Activated CD4-positive, CD25-positive, alpha-beta regulatory T cell treated with anti-CD3 and anti-CD28 coated beads, Interleukin-2, amount 50 U/mL, for 72 hours (primary cell): ENCODE results near the gene FER.
"Not testable (repeated sequence)": the region's sequence is repeated elsewhere in the genome, so short reads cannot be mapped to it uniquely, and the experiment has no call there.

Source experiments
- DNase-seq: peaks from one replicate; pipeline ENCODE4 v3.0.0; 2021

The FER gene

GRCh38 chr5:108899244-108899643 is 151.5 kb downstream of the FER start:
- DNase-seq, result not testable (repeated sequence)

- DNase-seq, result no peak
These were observed 153.0 kb downstream of the FER start for GRCh38 chr5:108900668-108901067.

- DNase-seq, result no peak
These were observed 158.1 kb downstream of the FER start for GRCh38 chr5:108905805-108906204.

- DNase-seq, result no peak
These were observed 162.9 kb downstream of the FER start for GRCh38 chr5:108910627-108911026.

- DNase-seq, result no peak
These were observed 163.4 kb downstream of the FER start for GRCh38 chr5:108911055-108911454.

GRCh38 chr5:108917596-108917995 is 169.9 kb downstream of the FER start:
- DNase-seq, result no peak

- no peak for DNase-seq
These were observed 172.1 kb downstream of the FER start for GRCh38 chr5:108919591-108920326.

GRCh38 chr5:108924457-108924961 is 176.8 kb downstream of the FER start:
- no peak for DNase-seq

GRCh38 chr5:108925073-108925472 is 177.4 kb downstream of the FER start:
- no peak for DNase-seq

- DNase-seq, result no peak
These were observed 182.4 kb downstream of the FER start for GRCh38 chr5:108930107-108930506.

- DNase-seq, result no peak
These were observed 187.9 kb downstream of the FER start for GRCh38 chr5:108935611-108936010.

- DNase-seq, result no peak
These were observed 189.5 kb downstream of the FER start for GRCh38 chr5:108937221-108937620.

- DNase-seq, result no peak
These were observed 192.8 kb downstream of the FER start for GRCh38 chr5:108940506-108940905.

- no peak for DNase-seq
These were observed 194.0 kb downstream of the FER start for GRCh38 chr5:108941746-108942145.

GRCh38 chr5:108942701-108943100 is 195.0 kb downstream of the FER start:
- no peak for DNase-seq

- DNase-seq, result no peak
These were observed 197.4 kb downstream of the FER start for GRCh38 chr5:108945094-108945493.

GRCh38 chr5:108946008-108946407 is 198.3 kb downstream of the FER start:
- no peak for DNase-seq

GRCh38 chr5:108947164-108947563 is 199.5 kb downstream of the FER start:
- no peak for DNase-seq

- no peak for DNase-seq
These were observed 202.6 kb downstream of the FER start for GRCh38 chr5:108950276-108950675.

- DNase-seq, result no peak
These were observed 206.2 kb downstream of the FER start for GRCh38 chr5:108953940-108954339.

- no peak for DNase-seq
These were observed 209.6 kb downstream of the FER start for GRCh38 chr5:108957333-108957732.

- DNase-seq, result no peak
These were observed 219.2 kb downstream of the FER start for GRCh38 chr5:108966910-108967309.

- DNase-seq, result no peak
These were observed 226.9 kb downstream of the FER start for GRCh38 chr5:108974594-108974993.

GRCh38 chr5:108975697-108976096 is 228.0 kb downstream of the FER start:
- DNase-seq, result no peak

- no peak for DNase-seq
These were observed 235.9 kb downstream of the FER start for GRCh38 chr5:108983461-108984092.
